NCI-H510A treated with DMSO at 0.1 percent for 48 hours (cell line): ENCODE data around the gene ID2.

ENCODE experiments used
- DNase-seq: peaks from one replicate; lab custom pipeline; 2025; lab: John Stamatoyannopoulos, UW

The ID2 gene

GRCh38 chr2:8732601-8733000 lies 50.7 kb downstream of the ID2 start:
- no peak for DNase-seq
